Gastrocnemius medialis (tissue), 4 donors: ENCODE data around the gene FPGS. TPM values are rescaled to one million over a fixed set of nuclear protein-coding genes. Genes with fewer than 3 reads are reported as not detected.
A peak's percentile ranks its signal among the peaks of the same experiment; 100 is the strongest.
"Not testable (repeated sequence)": the region's sequence is repeated elsewhere in the genome, so short reads cannot be mapped to it uniquely, and the experiment has no call there.

ENCODE experiments used
- ATAC-seq, 2 donors: fragments of 150-250 bp; one replicate each; pipeline ENCODE4 v1.9.1; 2016
- DNase-seq, 2 donors: peaks; one replicate each; pipeline ENCODE4 v3.0.0-alpha.2; 2019
- H3K27ac ChIP-seq, 4 donors: fragments of 200-600 bp; sonication (generic); 1 replicate in 1 of 4; 2 replicates in 3 of 4; pipeline ENCODE4 v1.5.1; 2016 to 2018; ENCODE audit warnings: mild to moderate bottlenecking in 2 of 4, moderate library complexity in 1 of 4
- H3K27me3 ChIP-seq, 3 donors: fragments of 200-600 bp; sonication (generic) in 2 of 3; 1 replicate in 1 of 3; 2 replicates in 2 of 3; pipeline versions ENCODE4 v1.5.1 to v1.6.0; 2016 to 2019; ENCODE audit warnings: mild to moderate bottlenecking in 1 of 3, moderate library complexity in 1 of 3
- H3K36me3 ChIP-seq, 2 donors: fragments of 200-600 bp; sonication (generic) in 1 of 2; one replicate each; pipeline ENCODE4 v1.5.1; 2017 to 2018
- H3K4me1 ChIP-seq, 2 donors: fragments of 200-600 bp; sonication (generic) in 1 of 2; one replicate each; pipeline ENCODE4 v1.5.1; 2016 to 2017; ENCODE audit warnings: mild to moderate bottlenecking in 2 of 2
- H3K4me3 ChIP-seq, 4 donors: fragments of 200-600 bp; sonication (generic) in 3 of 4; 1 replicate in 1 of 4; 2 replicates in 3 of 4; pipeline ENCODE4 v1.5.1; 2016 to 2019; ENCODE audit warnings: mild to moderate bottlenecking in 2 of 4
- H3K9me3 ChIP-seq, 3 donors: fragments of 200-600 bp; sonication (generic) in 2 of 3; 1 replicate in 1 of 3; 2 replicates in 2 of 3; pipeline ENCODE4 v1.5.1; 2016 to 2019
- POLR2A ChIP-seq, 2 donors: fragments of 450-650 bp; IDR thresholded peaks; one replicate each; pipeline ENCODE4 v1.6.1; 2017; ENCODE audit warnings: antibody characterized with exemption in 2 of 2, mild to moderate bottlenecking in 2 of 2, moderate library complexity in 2 of 2
- in situ Hi-C, 4 donors: fragments of 200-750 bp; cut with MboI; loops; one replicate each; pipeline versions ENCODE4 v1.15.0 to v1.8.0; 2017; ENCODE audit warnings: low sequenced_read_pairs in 4 of 4
- intact Hi-C: fragments of 100-400 bp; cut with DNase I; formaldehyde crosslinking; loops from one replicate; pipeline ENCODE4 v1.15.1; 2023; ENCODE audit warnings: low total_unique reads
- total RNA-seq, 4 donors: library from RNA; depleted of rRNA; stranded (reverse); fragments of >200 nt; gene quantifications; one replicate each; pipeline versions ENCODE4 v1.1.0 to v1.2.3, GENCODE V29; 2016
- TF ChIP-seq, protein P1 (sequence below), 5 experiments: fragments of 450-650 bp in 3 of 5; fragments of 200-600 bp in 2 of 5; sonication (generic) in 2 of 5; IDR thresholded peaks in 4 of 5; conservative IDR thresholded peaks in 1 of 5; 1 replicate in 4 of 5; 2 replicates in 1 of 5; pipeline ENCODE4 v1.5.1; 2016 to 2019; ENCODE audit warnings: antibody characterized with exemption in 5 of 5, mild to moderate bottlenecking in 3 of 5, moderate library complexity in 3 of 5

FPGS gene
- total RNA-seq, 4 donors from 2014 or later, result 36.4 to 87.6 (median 47.7) TPM

GRCh38 chr9:127832248-127832647, 29.6 kb downstream of the FPGS start:
- H3K4me1 ChIP-seq, result peaks cover 43 to 56% of the 10 kb centered on the region in 2 donors
- intact Hi-C loops (no loop called here), in situ Hi-C loops (no loop called here)
- no peak for TF ChIP-seq POLR2A (IDR thresholded peaks at IDR 0.05)
- TF ChIP-seq, protein P1, sequence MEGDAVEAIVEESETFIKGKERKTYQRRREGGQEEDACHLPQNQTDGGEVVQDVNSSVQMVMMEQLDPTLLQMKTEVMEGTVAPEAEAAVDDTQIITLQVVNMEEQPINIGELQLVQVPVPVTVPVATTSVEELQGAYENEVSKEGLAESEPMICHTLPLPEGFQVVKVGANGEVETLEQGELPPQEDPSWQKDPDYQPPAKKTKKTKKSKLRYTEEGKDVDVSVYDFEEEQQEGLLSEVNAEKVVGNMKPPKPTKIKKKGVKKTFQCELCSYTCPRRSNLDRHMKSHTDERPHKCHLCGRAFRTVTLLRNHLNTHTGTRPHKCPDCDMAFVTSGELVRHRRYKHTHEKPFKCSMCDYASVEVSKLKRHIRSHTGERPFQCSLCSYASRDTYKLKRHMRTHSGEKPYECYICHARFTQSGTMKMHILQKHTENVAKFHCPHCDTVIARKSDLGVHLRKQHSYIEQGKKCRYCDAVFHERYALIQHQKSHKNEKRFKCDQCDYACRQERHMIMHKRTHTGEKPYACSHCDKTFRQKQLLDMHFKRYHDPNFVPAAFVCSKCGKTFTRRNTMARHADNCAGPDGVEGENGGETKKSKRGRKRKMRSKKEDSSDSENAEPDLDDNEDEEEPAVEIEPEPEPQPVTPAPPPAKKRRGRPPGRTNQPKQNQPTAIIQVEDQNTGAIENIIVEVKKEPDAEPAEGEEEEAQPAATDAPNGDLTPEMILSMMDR (IDR thresholded peaks at IDR 0.05 in 4 of 5, conservative IDR thresholded peaks at IDR 0.05 in 1 of 5), result no peak
- H3K4me3 ChIP-seq, result no peak overlapping the region
- H3K36me3 ChIP-seq, result no peaks in the 10 kb centered on the region
- no peaks in the 10 kb centered on the region for H3K9me3 ChIP-seq
- DNase-seq (no peak), ATAC-seq (no peak)
- H3K27ac ChIP-seq, result peak overlapping the region; percentile 38 to 55 (median 46)
- no peaks in the 10 kb centered on the region for H3K27me3 ChIP-seq

- Histone ChIP-seq H3K27me3 (no peaks in the 10 kb centered on the region), H3K27ac (peak overlapping the region; percentile 38 to 64 (median 58)), H3K9me3 (no peaks in the 10 kb centered on the region), H3K4me3 (no peak overlapping the region), H3K36me3 (no peaks in the 10 kb centered on the region), H3K4me1 (peaks cover 44 to 53% of the 10 kb centered on the region in 2 donors)
- in situ Hi-C loops, result no loop called here
- ATAC-seq, result peak; percentile 19 to 25
- no peak for DNase-seq
- no peak for TF ChIP-seq POLR2A (IDR thresholded peaks at IDR 0.05)
- TF ChIP-seq, protein P1 (IDR thresholded peaks at IDR 0.05 in 4 of 5, conservative IDR thresholded peaks at IDR 0.05 in 1 of 5), result no peak
- intact Hi-C loops, result no loop called here
Observed at GRCh38 chr9:127833555-127833954, 30.9 kb downstream of the FPGS start.

DNA sequence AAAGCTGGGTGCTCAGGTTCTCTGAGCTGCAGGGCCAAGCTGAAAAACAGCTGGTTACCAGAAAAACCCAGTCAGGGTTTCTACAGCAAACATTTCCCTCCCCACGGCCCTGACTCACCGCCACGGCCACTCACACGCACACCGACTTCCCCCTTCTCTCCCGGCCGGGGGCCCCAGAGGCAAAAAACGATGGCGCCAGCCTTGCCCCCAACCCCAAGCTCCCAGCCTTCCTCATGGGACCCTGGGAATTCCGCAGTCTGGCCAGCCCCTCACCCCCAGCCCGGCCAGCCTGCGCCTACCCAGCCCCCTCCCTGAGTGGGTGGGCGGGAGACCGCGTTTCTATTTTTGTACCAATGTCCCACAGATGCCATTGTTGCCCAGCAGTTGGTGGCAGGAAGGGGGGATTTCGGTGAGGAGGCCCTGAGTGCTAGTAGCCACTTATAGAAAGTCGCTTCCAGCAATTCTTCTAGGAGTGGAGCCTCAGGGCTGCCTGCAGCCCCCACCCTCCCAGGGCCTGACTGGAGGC, 33.4 kb downstream of the FPGS start:
- in situ Hi-C loops (no loop called here), intact Hi-C loops (no loop called here)
- TF ChIP-seq POLR2A (IDR thresholded peaks at IDR 0.05), result no peak
- TF ChIP-seq, protein P1 (IDR thresholded peaks at IDR 0.05 in 4 of 5, conservative IDR thresholded peaks at IDR 0.05 in 1 of 5), result no peak
- H3K9me3 ChIP-seq, result no peaks in the 10 kb centered on the region
- no peak overlapping the region for H3K4me3 ChIP-seq
- peaks cover 43 to 44% of the 10 kb centered on the region in 2 donors for H3K4me1 ChIP-seq
- ATAC-seq (no peak), DNase-seq (no peak)
- no peaks in the 10 kb centered on the region for H3K27me3 ChIP-seq
- no peaks in the 10 kb centered on the region for H3K36me3 ChIP-seq
- peak overlapping the region; percentile 61 to 76 (median 71) for H3K27ac ChIP-seq

GRCh38 chr9:127836561-127836960, 33.9 kb downstream of the FPGS start:
- ATAC-seq, H3K27me3 ChIP-seq, DNase-seq, H3K9me3 ChIP-seq, H3K36me3 ChIP-seq, H3K4me3 ChIP-seq, intact Hi-C loops, in situ Hi-C loops: not testable (repeated sequence)
- Histone ChIP-seq H3K4me1 (peaks cover 43 to 44% of the 10 kb centered on the region in 2 donors), H3K27ac (peak overlapping the region; percentile 61 to 76 (median 71))

DNA sequence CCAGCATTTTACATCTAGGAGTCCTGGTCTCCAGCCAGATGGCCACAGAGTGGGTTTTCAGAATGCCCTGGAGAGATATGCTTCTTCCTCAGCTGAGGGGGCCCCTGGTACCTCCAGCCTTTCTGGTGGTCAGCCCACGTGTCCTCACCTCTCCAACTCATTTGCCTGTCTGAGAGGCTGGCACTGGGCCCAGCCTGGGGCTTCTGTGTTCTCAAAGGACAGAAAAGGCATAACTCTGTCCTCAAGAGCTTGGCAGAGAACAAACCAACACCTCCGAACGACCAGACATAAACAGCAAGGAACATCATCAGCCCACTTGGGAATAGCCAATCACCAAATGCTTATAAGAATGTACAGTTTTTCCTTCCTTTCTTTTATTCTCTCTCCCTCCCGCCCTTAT, 34.7 kb downstream of the FPGS start:
- in situ Hi-C loops (no loop called here), intact Hi-C loops (no loop called here)
- TF ChIP-seq, protein P1 (IDR thresholded peaks at IDR 0.05 in 4 of 5, conservative IDR thresholded peaks at IDR 0.05 in 1 of 5), result no peak
- TF ChIP-seq POLR2A (IDR thresholded peaks at IDR 0.05), result no peak
- DNase-seq, result no peak
- Histone ChIP-seq H3K4me1 (peaks cover 43 to 44% of the 10 kb centered on the region in 2 donors), H3K4me3 (no peak overlapping the region), H3K27ac (peak overlapping the region in 3 of 4 donors; percentile 68 to 76 (median 72)), H3K36me3 (no peaks in the 10 kb centered on the region), H3K9me3 (no peaks in the 10 kb centered on the region), H3K27me3 (no peaks in the 10 kb centered on the region)
- no peak for ATAC-seq
